ENCODE results near the gene GCFC2.

Gene GCFC2

DNA sequence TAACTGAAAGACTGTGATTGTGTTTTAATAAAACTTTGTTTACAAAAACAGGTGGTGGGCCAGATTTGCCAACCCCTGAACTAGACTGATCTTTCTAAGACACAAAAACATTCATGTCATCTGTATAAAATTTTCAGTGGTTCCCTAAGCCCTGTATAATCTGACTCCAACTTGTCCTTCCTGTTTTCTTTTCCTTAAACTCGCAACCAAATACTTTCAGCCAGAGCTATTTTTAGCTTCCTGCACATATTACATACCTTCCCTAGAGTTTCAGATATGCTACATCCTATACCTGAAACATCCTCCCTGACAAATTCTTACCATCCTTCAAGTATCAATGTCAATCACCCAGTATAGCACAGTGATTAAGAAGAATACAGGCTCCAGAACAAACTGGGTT lies 4.8 kb downstream of the GCFC2 start:
- H4K8ac ChIP-seq (ENCODE audit: low read length): no peak overlapping the region
- no peak overlapping the region for H3K18ac ChIP-seq (ENCODE audit: low read depth in 1 of 2, low read length in 2 of 2)
- no peak overlapping the region for H2BK5ac ChIP-seq (ENCODE audit: low read depth, low read length, poor library complexity, severe bottlenecking)
- no peak overlapping the region for H3K4ac ChIP-seq (ENCODE audit: low read depth in 1 of 2, low read length in 2 of 2)
- 49% methylated on average over 1 of the region's 1 CpG for WGBS
- no peak overlapping the region for H3K4me3 ChIP-seq (ENCODE audit: insufficient read depth in 1 of 2, low read depth in 1 of 2, low read length in 2 of 2)
- H2AFZ ChIP-seq (ENCODE audit: low read depth, low read length): no peak overlapping the region
- H2BK120ac ChIP-seq (ENCODE audit: low read depth, low read length): no peak overlapping the region
- no peak overlapping the region for H2AK5ac ChIP-seq (ENCODE audit: low read length, severe bottlenecking)
- peak; percentile 8 for DNase-seq
- H3K14ac ChIP-seq (ENCODE audit: low read length in 2 of 2): no peak overlapping the region
- H3K79me1 ChIP-seq (replicated peaks; ENCODE audit: low read length, poor library complexity, severe bottlenecking): peaks cover 2% of the 10 kb centered on the region
- no peak overlapping the region for H4K91ac ChIP-seq (ENCODE audit: low read length)
- H3K4me2 ChIP-seq (ENCODE audit: low read length, poor library complexity, severe bottlenecking): no peak overlapping the region
- no peak overlapping the region for H3K23ac ChIP-seq (ENCODE audit: low read length in 2 of 2)
- H3K9ac ChIP-seq (ENCODE audit: low read length): no peak overlapping the region
- no peaks in the 10 kb centered on the region for H3K9me3 ChIP-seq (ENCODE audit: control insufficient read depth, low read length)
- H3K27me3 ChIP-seq (ENCODE audit: control insufficient read depth in 1 of 2, insufficient read depth in 1 of 2, low read length in 2 of 2): no peaks in the 10 kb centered on the region
- no peak overlapping the region for H2BK12ac ChIP-seq (ENCODE audit: low read length in 2 of 2)
- H3K4me1 ChIP-seq (ENCODE audit: control insufficient read depth, insufficient read depth, low read depth, low read length): peaks cover under 1% of the 10 kb centered on the region
- no peak overlapping the region for H3K27ac ChIP-seq (ENCODE audit: low read length, poor library complexity, severe bottlenecking)
- H2BK15ac ChIP-seq (ENCODE audit: low read depth, poor library complexity, severe bottlenecking): no peak overlapping the region
- peaks cover 0 to 50% of the 10 kb centered on the region in 2 experiments for H3K36me3 ChIP-seq (ENCODE audit: control insufficient read depth in 1 of 2, insufficient read depth in 2 of 2, low read depth in 1 of 2, low read length in 2 of 2)

GRCh38 chr2:75703589-75704287 lies 7.0 kb downstream of the GCFC2 start:
- Histone ChIP-seq H2BK5ac (ENCODE audit: low read depth, low read length, poor library complexity, severe bottlenecking) (no peak overlapping the region), H4K91ac (ENCODE audit: low read length) (no peak overlapping the region), H3K4me2 (ENCODE audit: low read length, poor library complexity, severe bottlenecking) (no peak overlapping the region), H2BK120ac (ENCODE audit: low read depth, low read length) (no peak overlapping the region), H3K4me1 (ENCODE audit: control insufficient read depth, insufficient read depth, low read depth, low read length) (no peaks in the 10 kb centered on the region), H3K27me3 (ENCODE audit: control insufficient read depth in 1 of 2, insufficient read depth in 1 of 2, low read length in 2 of 2) (no peaks in the 10 kb centered on the region), H3K36me3 (ENCODE audit: control insufficient read depth in 1 of 2, insufficient read depth in 2 of 2, low read depth in 1 of 2, low read length in 2 of 2) (peaks cover 0 to 70% of the 10 kb centered on the region in 2 experiments), H3K9ac (ENCODE audit: low read length) (no peak overlapping the region), H2AFZ (ENCODE audit: low read depth, low read length) (no peak overlapping the region), H3K9me3 (ENCODE audit: control insufficient read depth, low read length) (no peaks in the 10 kb centered on the region), H3K18ac (ENCODE audit: low read depth in 1 of 2, low read length in 2 of 2) (no peak overlapping the region), H3K79me1 (replicated peaks; ENCODE audit: low read length, poor library complexity, severe bottlenecking) (peaks cover 2% of the 10 kb centered on the region), H4K8ac (ENCODE audit: low read length) (no peak overlapping the region), H3K14ac (ENCODE audit: low read length in 2 of 2) (no peak overlapping the region), H2AK5ac (ENCODE audit: low read length, severe bottlenecking) (no peak overlapping the region), H2BK15ac (ENCODE audit: low read depth, poor library complexity, severe bottlenecking) (no peak overlapping the region), H3K23ac (ENCODE audit: low read length in 2 of 2) (no peak overlapping the region), H2BK12ac (ENCODE audit: low read length in 2 of 2) (no peak overlapping the region), H3K4ac (ENCODE audit: low read depth in 1 of 2, low read length in 2 of 2) (no peak overlapping the region), H3K4me3 (ENCODE audit: insufficient read depth in 1 of 2, low read depth in 1 of 2, low read length in 2 of 2) (no peak overlapping the region), H3K27ac (ENCODE audit: low read length, poor library complexity, severe bottlenecking) (no peak overlapping the region)
- WGBS: 100% methylated on average over 2 of the region's 4 CpGs
- DNase-seq: no peak

DNA sequence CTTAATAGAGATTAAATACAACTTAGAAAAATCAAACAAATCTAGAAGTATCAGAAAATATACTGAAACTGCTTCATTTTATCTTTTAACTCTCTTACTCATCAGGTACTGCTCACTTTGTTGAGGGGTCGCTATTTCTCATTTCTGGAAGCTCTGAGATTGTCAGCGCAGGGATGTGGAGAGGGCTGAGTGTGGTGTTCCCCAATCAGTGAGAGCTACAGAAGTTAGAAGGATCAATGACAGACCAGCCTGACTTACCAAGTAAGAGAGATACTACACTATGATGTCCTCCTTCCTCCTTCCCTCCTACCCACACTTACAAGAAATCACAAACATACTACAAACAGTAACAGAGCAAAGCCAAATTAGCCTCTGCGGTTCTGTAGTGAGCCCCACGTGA lies 8.1 kb downstream of the GCFC2 start:
- H2BK5ac ChIP-seq (ENCODE audit: low read depth, low read length, poor library complexity, severe bottlenecking): no peak overlapping the region
- 80% methylated on average over 1 of the region's 4 CpGs for WGBS
- DNase-seq: no peak
- H3K27ac ChIP-seq (ENCODE audit: low read length, poor library complexity, severe bottlenecking): no peak overlapping the region
- H3K18ac ChIP-seq (ENCODE audit: low read depth in 1 of 2, low read length in 2 of 2): no peak overlapping the region
- H2AK5ac ChIP-seq (ENCODE audit: low read length, severe bottlenecking): no peak overlapping the region
- no peak overlapping the region for H2BK120ac ChIP-seq (ENCODE audit: low read depth, low read length)
- H2BK15ac ChIP-seq (ENCODE audit: low read depth, poor library complexity, severe bottlenecking): no peak overlapping the region
- H3K14ac ChIP-seq (ENCODE audit: low read length in 2 of 2): no peak overlapping the region
- no peak overlapping the region for H3K4ac ChIP-seq (ENCODE audit: low read depth in 1 of 2, low read length in 2 of 2)
- no peak overlapping the region for H2BK12ac ChIP-seq (ENCODE audit: low read length in 2 of 2)
- H3K9me3 ChIP-seq (ENCODE audit: control insufficient read depth, low read length): peaks cover 3% of the 10 kb centered on the region
- H3K23ac ChIP-seq (ENCODE audit: low read length in 2 of 2): no peak overlapping the region
- no peak overlapping the region for H3K9ac ChIP-seq (ENCODE audit: low read length)
- H4K8ac ChIP-seq (ENCODE audit: low read length): no peak overlapping the region
- no peaks in the 10 kb centered on the region for H3K4me1 ChIP-seq (ENCODE audit: control insufficient read depth, insufficient read depth, low read depth, low read length)
- no peak overlapping the region for H2AFZ ChIP-seq (ENCODE audit: low read depth, low read length)
- H3K27me3 ChIP-seq (ENCODE audit: control insufficient read depth in 1 of 2, insufficient read depth in 1 of 2, low read length in 2 of 2): no peaks in the 10 kb centered on the region
- H4K91ac ChIP-seq (ENCODE audit: low read length): no peak overlapping the region
- peaks cover 0 to 82% of the 10 kb centered on the region in 2 experiments for H3K36me3 ChIP-seq (ENCODE audit: control insufficient read depth in 1 of 2, insufficient read depth in 2 of 2, low read depth in 1 of 2, low read length in 2 of 2)
- no peak overlapping the region for H3K4me2 ChIP-seq (ENCODE audit: low read length, poor library complexity, severe bottlenecking)
- no peak overlapping the region for H3K4me3 ChIP-seq (ENCODE audit: insufficient read depth in 1 of 2, low read depth in 1 of 2, low read length in 2 of 2)
- H3K79me1 ChIP-seq (replicated peaks; ENCODE audit: low read length, poor library complexity, severe bottlenecking): peaks cover 2% of the 10 kb centered on the region

GRCh38 chr2:75698918-75699317 lies 11.8 kb downstream of the GCFC2 start:
- Histone ChIP-seq H2BK120ac (ENCODE audit: low read depth, low read length) (no peak overlapping the region), H3K36me3 (ENCODE audit: control insufficient read depth in 1 of 2, insufficient read depth in 2 of 2, low read depth in 1 of 2, low read length in 2 of 2) (peaks cover 0 to 90% of the 10 kb centered on the region in 2 experiments), H3K4ac (ENCODE audit: low read depth in 1 of 2, low read length in 2 of 2) (no peak overlapping the region), H3K4me3 (ENCODE audit: insufficient read depth in 1 of 2, low read depth in 1 of 2, low read length in 2 of 2) (no peak overlapping the region), H4K91ac (ENCODE audit: low read length) (no peak overlapping the region), H4K8ac (ENCODE audit: low read length) (no peak overlapping the region), H3K23ac (ENCODE audit: low read length in 2 of 2) (no peak overlapping the region), H3K9ac (ENCODE audit: low read length) (no peak overlapping the region), H3K14ac (ENCODE audit: low read length in 2 of 2) (no peak overlapping the region), H2AFZ (ENCODE audit: low read depth, low read length) (no peak overlapping the region), H2BK12ac (ENCODE audit: low read length in 2 of 2) (no peak overlapping the region), H2BK15ac (ENCODE audit: low read depth, poor library complexity, severe bottlenecking) (no peak overlapping the region), H3K4me1 (ENCODE audit: control insufficient read depth, insufficient read depth, low read depth, low read length) (no peaks in the 10 kb centered on the region), H3K9me3 (ENCODE audit: control insufficient read depth, low read length) (peaks cover 3% of the 10 kb centered on the region), H3K4me2 (ENCODE audit: low read length, poor library complexity, severe bottlenecking) (no peak overlapping the region), H3K27ac (ENCODE audit: low read length, poor library complexity, severe bottlenecking) (no peak overlapping the region), H3K27me3 (ENCODE audit: control insufficient read depth in 1 of 2, insufficient read depth in 1 of 2, low read length in 2 of 2) (no peaks in the 10 kb centered on the region), H2BK5ac (ENCODE audit: low read depth, low read length, poor library complexity, severe bottlenecking) (no peak overlapping the region), H3K18ac (ENCODE audit: low read depth in 1 of 2, low read length in 2 of 2) (no peak overlapping the region), H3K79me1 (replicated peaks; ENCODE audit: low read length, poor library complexity, severe bottlenecking) (no peaks in the 10 kb centered on the region), H2AK5ac (ENCODE audit: low read length, severe bottlenecking) (no peak overlapping the region)
- DNase-seq: peak; percentile 11
- whole genome bisulfite sequencing: 86% methylated on average over 2 of the region's 2 CpGs
